IPS-18c (cell line): Measurements from ENCODE around the gene ANO10.
"Not testable (repeated sequence)": the region's sequence is repeated elsewhere in the genome, so short reads cannot be mapped to it uniquely, and the experiment has no call there.

Experiments
- H3K4me3 ChIP-seq: 2 replicates; pipeline ENCODE4 v1.7.0; 2013; ENCODE audit warnings: low read depth, mild to moderate bottlenecking, low read length, moderate library complexity; ENCODE audit not compliant: insufficient read depth
- H3K9me3 ChIP-seq: one replicate; pipeline ENCODE4 v1.6.1; 2013; ENCODE audit warnings: mild to moderate bottlenecking, low read length, moderate library complexity; ENCODE audit not compliant: control insufficient read depth, insufficient read depth

ANO10 gene

DNA sequence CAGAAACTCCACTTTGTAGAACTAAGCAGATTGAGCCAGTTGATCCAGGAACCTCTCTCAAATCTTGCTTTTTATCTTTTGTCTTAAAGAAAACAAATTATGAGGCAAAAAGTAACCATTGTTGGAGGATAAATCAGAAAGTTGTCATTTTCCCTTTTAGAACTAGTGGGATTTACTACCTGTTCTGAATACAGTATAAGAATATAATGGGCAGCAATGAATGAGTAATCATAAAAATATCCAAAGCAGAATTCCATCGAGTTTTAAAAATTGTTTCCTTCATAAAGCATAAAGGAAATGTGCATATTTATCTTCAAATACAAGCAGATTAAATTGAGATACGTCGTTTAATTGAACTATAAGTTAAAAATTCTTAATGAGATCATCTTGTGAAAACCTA, 15.9 kb upstream of the ANO10 start:
- Histone ChIP-seq H3K9me3 (no peaks in the 10 kb centered on the region), H3K4me3 (no peak overlapping the region)

DNA sequence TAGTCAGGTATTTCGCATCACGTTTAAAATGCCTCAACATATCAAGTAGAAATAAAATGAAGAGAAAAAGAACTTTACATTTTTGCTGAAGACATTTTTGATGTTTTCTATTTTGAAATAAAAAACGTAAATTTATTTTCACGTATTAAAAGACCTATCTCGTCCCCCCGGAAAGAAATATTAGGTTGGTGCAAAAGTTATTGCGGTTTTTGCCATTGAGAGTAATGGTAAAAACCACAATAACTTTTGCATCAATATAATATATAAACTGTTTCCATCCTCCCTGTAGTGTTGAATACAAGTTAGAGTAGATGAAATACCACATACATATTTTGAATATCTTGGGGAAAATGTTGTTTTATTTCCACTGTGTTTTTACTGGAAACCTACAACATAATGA, 11.2 kb upstream of the ANO10 start:
- no peaks in the 10 kb centered on the region for H3K9me3 ChIP-seq
- no peak overlapping the region for H3K4me3 ChIP-seq

DNA sequence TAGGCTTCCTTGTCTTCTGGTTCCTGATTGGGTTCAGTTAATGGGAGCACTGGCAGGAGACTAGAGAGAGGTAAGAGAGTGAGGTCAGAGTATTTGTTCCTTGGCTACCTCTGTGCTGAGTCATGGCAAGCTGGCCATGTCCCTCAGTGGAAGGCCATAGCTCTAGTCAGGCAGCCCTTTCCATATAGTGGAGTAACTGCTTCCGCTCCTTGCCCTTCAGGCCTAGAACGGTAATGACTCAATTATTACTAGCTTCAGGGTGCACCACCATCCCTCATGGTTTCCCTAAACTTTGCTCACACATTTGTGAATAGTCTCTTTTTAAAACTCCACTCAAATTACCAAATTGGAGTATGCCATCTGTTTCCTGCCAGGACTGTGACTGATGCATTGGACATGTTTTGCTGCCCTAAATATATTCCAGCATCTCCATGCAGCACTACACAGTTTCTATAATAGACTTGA, 10.5 kb upstream of the ANO10 start:
- no peaks in the 10 kb centered on the region for H3K9me3 ChIP-seq

DNA sequence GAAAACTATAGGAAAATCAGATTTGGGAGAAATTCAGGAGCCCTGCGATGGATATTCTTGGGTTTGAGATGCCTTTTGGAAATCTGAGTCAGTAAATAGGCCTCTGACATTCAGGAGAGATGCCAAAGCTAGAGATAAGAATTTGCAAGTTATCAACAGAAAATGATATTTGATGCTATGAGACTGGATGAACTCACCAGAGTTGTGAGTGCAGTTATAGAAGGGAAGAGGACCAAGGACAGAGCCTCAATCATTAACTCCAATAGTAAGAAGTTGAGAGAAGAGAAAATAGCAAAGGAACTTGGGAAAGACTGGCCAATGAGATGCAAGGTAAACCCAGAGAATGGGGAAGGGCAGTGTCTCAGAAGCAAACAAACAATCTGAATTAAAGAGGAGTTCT, 7.9 kb upstream of the ANO10 start:
- no peaks in the 10 kb centered on the region for H3K9me3 ChIP-seq

More for the DNA sequence above, 10.5 kb upstream of the ANO10 start:
- no peak overlapping the region for H3K4me3 ChIP-seq

DNA sequence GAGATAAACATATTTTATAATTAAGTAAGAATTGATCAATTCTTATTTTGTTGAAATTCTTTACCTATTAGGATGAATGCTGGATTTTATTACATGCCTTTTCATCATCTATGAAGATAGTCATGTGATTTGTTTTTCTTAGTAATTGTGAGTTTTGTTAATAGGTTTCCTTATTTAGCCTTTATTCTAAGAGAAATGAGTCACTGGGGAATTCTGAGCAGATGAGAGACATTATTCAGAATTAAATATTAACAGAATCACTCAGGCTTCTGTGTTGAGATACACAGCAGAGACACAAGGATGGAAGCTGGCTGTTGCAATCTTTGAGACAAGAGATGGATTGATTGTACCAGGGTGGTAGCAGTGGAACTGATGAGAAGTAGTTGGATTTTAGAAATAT, 7.4 kb upstream of the ANO10 start:
- Histone ChIP-seq H3K9me3 (no peaks in the 10 kb centered on the region), H3K4me3 (no peak overlapping the region)

More for the DNA sequence above, 7.9 kb upstream of the ANO10 start:
- H3K4me3 ChIP-seq: no peak overlapping the region

DNA sequence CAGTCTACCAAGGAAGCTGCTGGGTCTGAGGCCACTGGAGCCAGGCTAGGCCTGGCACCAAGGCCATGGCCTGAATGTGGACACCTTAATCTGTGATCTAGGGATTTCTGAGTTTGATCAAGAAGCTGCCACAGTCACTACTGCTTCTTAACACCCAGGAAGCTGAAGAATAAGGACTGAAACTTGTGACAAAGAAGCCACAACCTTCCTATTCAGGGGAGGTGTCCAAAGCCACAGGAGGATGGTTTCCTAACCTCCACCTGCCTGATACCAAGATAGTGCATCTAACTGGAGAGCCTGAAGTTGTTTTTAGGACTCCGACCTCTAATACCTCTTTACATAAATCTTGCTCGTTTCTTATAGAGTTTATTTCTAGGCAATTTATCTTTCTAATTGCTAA, 5.5 kb upstream of the ANO10 start:
- Histone ChIP-seq H3K9me3 (no peaks in the 10 kb centered on the region), H3K4me3 (no peak overlapping the region)

DNA sequence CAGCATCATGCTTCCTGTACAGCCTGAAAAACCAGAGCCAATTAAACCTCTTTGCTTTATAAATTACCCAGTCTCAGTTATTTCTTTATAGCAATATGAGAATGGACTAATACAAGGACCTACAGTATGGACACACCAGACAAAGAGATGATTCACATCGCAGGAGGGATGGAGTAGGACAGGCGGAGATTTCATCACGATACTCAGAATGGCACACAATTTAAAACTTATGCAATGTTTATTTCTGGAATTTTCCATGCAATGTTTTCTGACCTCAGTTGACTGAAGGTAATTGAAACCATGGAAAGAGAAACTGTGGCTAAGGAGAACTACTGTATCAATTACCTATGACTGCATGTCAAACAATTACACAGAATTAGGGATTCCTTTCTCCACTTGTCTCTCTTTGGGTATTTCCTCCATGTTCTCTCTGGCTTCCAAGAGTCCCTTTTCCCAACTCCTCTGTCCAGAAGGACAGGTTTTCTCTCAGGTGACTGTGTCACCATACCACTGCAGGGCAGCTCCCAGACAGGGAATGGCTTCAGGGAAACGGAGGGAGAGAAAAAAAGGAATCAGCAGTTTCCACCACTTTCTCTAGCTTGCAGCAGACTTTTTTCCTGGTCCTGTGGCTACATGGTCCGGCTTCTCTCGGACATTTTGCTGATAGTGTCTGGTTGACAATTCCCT, 3.0 kb upstream of the ANO10 start:
- Histone ChIP-seq H3K4me3 (no peak overlapping the region), H3K9me3 (no peaks in the 10 kb centered on the region)

DNA sequence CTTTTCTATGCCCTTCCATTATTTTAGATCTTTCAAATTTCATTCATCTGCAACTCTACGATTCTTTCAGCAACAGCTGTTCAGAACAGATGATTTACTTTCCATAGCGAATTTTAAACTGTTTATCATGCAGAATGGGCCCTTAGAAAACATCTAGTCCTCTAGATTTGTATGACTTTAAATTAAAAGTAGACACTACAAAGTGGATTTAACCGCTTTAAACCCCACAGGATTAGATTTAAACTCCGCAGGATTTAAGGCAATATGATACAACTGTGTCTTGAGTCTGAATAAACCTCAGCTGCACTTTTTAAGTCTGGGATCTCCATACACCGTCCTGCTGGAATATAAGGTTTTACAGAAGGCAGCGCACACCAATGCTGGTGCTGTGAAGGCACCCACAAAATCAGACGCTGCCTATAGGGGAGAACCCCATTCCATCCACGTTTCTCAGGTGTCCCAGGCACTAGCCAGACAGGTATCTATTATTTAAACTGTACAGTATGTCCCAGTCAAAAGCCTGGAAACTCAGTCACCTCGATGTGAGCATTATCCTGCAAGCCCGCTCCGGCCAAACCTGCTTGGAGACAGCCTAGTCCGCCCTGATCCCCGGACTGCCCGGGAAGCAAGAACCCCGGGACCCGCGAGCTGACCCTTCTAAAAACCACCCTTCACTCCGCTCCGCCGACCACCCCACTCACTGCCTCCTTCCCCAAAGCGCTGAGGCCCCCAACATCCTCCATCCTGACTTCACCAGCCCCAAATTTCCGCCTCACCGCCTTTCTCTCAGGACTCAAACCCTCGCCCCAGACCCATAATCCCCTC, 768 bp downstream of the ANO10 start:
- Histone ChIP-seq H3K4me3 (peak overlapping the region; percentile 91), H3K9me3 (no peaks in the 10 kb centered on the region)

DNA sequence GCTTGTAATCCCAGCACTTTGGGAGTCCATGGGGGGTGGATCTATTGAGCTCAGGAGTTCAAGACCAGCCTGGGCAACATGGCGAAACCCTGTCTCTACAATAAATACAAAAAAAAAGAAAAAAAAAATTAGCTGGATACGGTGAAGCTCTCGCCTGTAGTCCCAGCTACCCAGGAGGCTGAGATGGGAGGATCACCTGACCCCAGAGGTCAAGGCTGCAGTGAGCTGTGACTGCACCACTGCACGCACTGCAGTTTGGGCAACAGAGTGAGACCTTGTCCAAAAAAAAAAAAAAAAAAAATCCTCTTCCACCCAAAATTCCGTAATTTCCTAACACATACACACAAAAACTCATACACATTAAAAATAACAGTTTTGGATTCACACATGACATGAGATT, 2.2 kb downstream of the ANO10 start:
- Histone ChIP-seq H3K9me3 (no peaks in the 10 kb centered on the region), H3K4me3 (no peak overlapping the region)

DNA sequence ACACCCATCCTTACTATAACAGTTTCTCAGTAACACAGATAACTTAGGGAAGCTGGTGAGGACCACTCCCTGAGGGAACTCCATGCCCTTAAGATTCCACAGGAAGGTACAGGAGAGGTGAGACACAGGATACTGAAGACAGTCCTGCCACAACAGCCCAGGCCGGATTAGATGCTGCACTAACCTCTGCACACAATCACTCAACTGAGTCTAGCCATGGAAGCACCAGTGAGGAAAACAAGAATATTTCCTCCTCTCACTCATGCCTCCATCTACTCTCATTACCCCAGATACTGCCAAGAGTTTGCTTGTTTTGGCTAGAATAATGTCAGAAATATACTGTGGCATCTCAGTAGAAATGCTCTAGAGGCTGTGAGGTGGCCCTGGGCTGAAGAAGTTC, 3.7 kb downstream of the ANO10 start:
- no peak overlapping the region for H3K4me3 ChIP-seq
- no peaks in the 10 kb centered on the region for H3K9me3 ChIP-seq

DNA sequence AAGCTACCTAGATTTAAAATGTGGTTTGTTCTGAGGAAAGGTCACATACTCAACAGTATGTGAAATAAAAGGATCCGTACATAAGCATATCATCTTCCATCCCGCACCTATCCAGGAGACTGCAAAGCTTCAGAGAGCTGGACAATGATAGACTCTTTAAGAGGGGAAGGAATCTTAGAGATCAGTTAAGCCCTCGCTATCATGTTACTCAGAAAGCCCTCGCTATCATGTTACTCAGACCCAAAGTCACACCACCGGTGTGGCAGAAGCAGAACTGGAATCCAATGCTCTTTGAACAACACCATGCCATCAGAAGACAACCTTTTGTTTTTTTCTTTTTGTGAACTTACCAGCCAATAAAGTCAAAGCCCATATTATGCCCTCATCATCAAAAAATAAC, 5.8 kb downstream of the ANO10 start:
- no peaks in the 10 kb centered on the region for H3K9me3 ChIP-seq

DNA sequence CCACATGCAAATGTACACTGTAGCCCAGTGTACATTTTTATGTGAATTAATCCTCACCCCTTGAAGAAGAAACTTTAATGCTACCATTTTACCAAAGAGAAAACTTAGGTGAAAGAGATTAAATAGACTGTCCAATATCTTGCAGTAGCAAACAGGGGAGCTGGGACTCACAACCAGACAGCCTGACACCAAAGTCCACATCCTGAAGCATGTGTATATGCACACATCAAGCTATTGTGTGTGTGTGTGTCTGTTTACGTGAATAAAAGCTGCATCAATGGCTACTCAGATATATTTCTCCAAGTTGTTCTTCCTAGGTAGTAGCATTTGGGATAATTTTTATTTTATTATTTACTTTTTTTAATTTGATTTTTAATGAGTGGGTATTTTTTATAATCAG, 6.7 kb downstream of the ANO10 start:
- Histone ChIP-seq H3K4me3 (no peak overlapping the region), H3K9me3 (no peaks in the 10 kb centered on the region)

More for the DNA sequence above, 5.8 kb downstream of the ANO10 start:
- H3K4me3 ChIP-seq: no peak overlapping the region

DNA sequence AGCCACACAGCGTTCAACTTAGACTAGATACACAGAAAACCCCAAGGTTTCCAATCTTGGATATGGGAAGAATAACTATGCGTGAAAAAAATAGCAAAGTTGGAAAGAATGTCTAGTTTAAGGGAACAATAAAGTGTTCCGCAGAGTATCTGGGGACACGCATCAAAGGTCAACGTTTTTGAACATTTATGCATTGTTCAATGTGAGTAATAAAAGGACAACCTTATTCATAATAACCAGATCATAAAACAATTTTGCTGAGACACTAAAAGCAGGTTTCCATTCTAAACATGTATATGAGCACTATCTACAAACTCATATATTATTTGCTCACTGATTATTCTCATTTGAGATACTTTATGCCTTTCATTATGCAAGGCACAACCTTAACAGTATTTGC, 7.8 kb downstream of the ANO10 start:
- Histone ChIP-seq H3K9me3 (no peaks in the 10 kb centered on the region), H3K4me3 (no peak overlapping the region)

DNA sequence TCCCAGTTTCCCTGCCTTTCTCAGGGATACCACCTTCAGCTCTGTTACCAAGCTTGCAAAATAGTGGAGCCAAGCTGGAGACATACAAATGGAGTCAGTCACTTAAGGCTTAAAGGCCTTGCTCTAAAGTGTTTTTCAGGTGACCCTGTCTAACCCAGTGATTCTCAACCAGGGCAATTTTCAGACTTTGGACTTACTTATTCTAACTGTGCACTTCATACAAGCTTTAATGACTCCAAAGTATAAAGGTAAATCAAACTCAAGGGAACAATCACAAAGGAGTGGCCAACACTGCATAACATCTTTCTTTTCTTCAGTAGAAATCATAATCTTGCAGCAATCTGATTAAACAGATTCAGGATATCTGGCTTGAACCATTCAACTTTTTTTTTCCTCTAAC, 9.4 kb downstream of the ANO10 start:
- Histone ChIP-seq H3K9me3 (no peaks in the 10 kb centered on the region), H3K4me3 (no peak overlapping the region)

DNA sequence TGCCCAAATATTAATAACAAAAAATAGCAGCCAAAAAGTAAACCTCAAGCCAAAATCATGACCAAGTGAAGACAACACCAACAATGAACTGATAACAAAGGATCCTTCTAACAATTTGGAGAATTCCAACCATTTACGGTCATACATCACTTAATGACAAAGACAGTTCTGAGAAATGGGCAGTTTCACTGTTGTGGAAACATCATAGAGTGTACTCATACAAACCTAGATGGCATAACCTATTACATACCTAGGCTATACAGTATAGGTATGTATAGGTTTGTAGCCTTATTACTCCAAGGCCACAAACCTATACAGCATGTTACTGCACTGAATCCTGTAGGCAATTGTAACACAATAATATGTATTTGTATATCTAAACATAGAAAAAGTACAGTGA, 12.4 kb downstream of the ANO10 start:
- Histone ChIP-seq H3K9me3 (no peaks in the 10 kb centered on the region), H3K4me3 (no peak overlapping the region)

DNA sequence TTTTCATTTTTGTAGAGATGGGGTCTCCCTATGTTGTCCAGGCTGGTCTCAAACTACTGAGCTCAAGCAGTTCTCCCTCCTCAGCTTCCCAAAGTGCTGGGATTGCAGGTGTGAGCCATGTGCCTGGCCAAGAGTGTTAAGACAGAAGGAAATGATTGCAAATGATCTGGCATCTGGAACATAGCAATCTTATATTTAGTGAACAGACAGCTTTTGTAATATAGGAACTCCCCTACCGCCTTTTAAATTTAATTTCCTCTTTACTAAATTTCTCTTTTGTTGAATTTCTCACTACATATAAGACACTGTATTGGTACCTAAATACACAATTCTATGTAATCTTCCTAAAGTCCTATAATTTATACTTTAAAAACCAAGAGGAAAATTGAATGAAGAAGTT, 13.1 kb downstream of the ANO10 start:
- H3K4me3 ChIP-seq: no peak overlapping the region
- H3K9me3 ChIP-seq: no peaks in the 10 kb centered on the region

DNA sequence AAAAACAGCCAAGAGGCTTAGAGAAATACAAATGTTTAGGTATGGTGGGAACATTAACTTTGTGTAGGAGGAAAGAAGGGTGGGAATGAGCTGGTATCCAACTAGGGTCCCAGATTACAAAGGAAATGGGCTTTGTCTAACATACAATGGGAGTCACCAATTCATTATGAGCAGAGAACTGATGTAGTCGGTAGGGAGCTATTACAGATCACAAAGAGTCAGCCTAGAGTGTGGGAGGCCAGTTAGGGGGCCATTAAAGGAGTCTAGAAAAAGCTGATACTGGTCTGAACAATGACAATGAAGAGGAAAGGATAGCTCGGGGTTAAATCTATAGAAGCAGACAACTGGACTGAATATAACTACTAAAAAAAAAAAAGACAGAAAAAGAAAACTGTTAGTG, 15.5 kb downstream of the ANO10 start:
- H3K4me3 ChIP-seq: no peak overlapping the region

DNA sequence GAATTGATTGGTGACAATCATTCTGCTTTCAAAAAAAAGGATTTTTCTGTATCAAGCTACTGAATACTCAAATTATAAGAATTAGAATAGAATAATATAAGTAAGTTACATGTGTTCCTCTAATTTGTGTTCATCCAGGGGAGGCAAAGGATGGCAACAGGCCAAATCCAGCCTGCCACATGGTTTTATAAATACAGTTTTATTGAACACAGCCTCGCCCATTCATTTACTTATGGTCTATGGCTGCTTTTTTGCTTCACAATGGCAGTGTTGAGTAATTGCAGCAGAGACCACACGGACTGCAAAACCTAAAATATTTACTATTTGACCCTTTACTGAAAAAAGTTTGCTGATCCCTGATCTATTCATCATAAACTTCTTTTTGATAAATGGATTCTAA, 21.9 kb downstream of the ANO10 start:
- H3K4me3 ChIP-seq, H3K9me3 ChIP-seq: not testable (repeated sequence)

More for the DNA sequence above, 15.5 kb downstream of the ANO10 start:
- H3K9me3 ChIP-seq: no peaks in the 10 kb centered on the region
